Upper lobe of left lung (tissue), 4 donors: ENCODE results near the gene CCDC183.
"Not testable (repeated sequence)": the region's sequence is repeated elsewhere in the genome, so short reads cannot be mapped to it uniquely, and the experiment has no call there.

Experiments
- CTCF ChIP-seq, 6 experiments: fragments of 450-650 bp in 4 of 6; fragments of 200-600 bp in 2 of 6; sonication (generic) in 2 of 6; IDR thresholded peaks; one replicate each; pipeline ENCODE4 v1.5.1; 2016 to 2019; ENCODE audit warnings: antibody characterized with exemption in 6 of 6
- EP300 ChIP-seq, 4 donors: sonication (generic); formaldehyde crosslinking; IDR thresholded peaks; one replicate each; pipeline ENCODE4 v1.5.1; 2017; ENCODE audit warnings: antibody characterized with exemption in 4 of 4, control low read depth in 2 of 4
- POLR2A ChIP-seq, 4 donors: fragments of 450-650 bp; IDR thresholded peaks; one replicate each; pipeline ENCODE4 v1.5.1; 2016 to 2017; ENCODE audit warnings: antibody characterized with exemption in 4 of 4, mild to moderate bottlenecking in 2 of 4

GRCh38 chr9:136833381-136834048 is 37.4 kb downstream of the CCDC183 start:
- not testable (repeated sequence) for TF ChIP-seq EP300, CTCF, POLR2A (IDR thresholded peaks at IDR 0.05)
